AG04450 (cell line): ENCODE results near the gene KCNN1. TPM values are rescaled to one million over a fixed set of nuclear protein-coding genes. Genes with fewer than 3 reads are reported as not detected.

ENCODE experiments used
- CTCF ChIA-PET: fragments of 300-600, 350-600 bp; formaldehyde crosslinking; extraction: SDS; loops from one replicate; lab custom pipeline; 2022; ENCODE audit warnings: antibody characterized with exemption, inconsistent platforms; lab: Charles Lee
- POLR2A ChIA-PET: fragments of 350-600 bp; formaldehyde crosslinking; extraction: SDS; loops from one replicate; lab custom pipeline; 2021; ENCODE audit warnings: antibody characterized with exemption, inconsistent platforms; lab: Yijun Ruan, JAX
- DNase-seq: peaks from one replicate; pipeline ENCODE4 v3.0.0-alpha.2; 2011; ENCODE audit warnings: low read depth, low spot score
- H3K27ac ChIP-seq: one replicate; pipeline ENCODE4 v1.5.1; 2012; ENCODE audit warnings: low read depth, low read length, control low read depth
- H3K27me3 ChIP-seq: one replicate; pipeline ENCODE4 v1.6.0; 2012; ENCODE audit warnings: low read length; ENCODE audit not compliant: control insufficient read depth, insufficient read depth
- H3K4me3 ChIP-seq: 2 replicates; pipeline ENCODE4 v1.5.1; 2011; ENCODE audit warnings: mild to moderate bottlenecking, low read depth, low read length, control low read depth
- H3K9me3 ChIP-seq: 2 replicates; pipeline ENCODE4 v1.5.1; 2012; ENCODE audit warnings: low read length; ENCODE audit not compliant: control insufficient read depth, insufficient read depth
- CTCF ChIP-seq: IDR thresholded peaks from 2 replicates; pipeline ENCODE4 v1.5.1; 2011; ENCODE audit warnings: low read depth, low read length, control low read depth, inconsistent platforms
- polyA plus RNA-seq: library from polyadenylated mRNA; depleted of rRNA; stranded (reverse); fragments of >200 nt; gene quantifications from 2 replicates; pipeline ENCODE4 v1.2.3, GENCODE V29; 2011

KCNN1 gene
- polyA plus RNA-seq, 1 experiment, result 0.07 TPM

GRCh38 chr19:17950310-17951156, 16.4 kb upstream of the KCNN1 start:
- Histone ChIP-seq H3K27me3 (peaks cover 53% of the 10 kb centered on the region), H3K9me3 (no peaks in the 10 kb centered on the region; the same call in 1 of the 2 replicates), H3K27ac (no peak overlapping the region), H3K4me3 (no peak overlapping the region)
- no peak for DNase-seq
- no peak for TF ChIP-seq CTCF
- ChIA-PET POLR2A (no interaction called here), CTCF (interaction anchor here (0.6 to 0.9 kb wide), 2 partner anchors 18 to 45 kb away, joined by 3 to 4 read pairs; partner anchors contain the start of gene CCDC124)

GRCh38 chr19:17951157-17951989, 15.5 kb upstream of the KCNN1 start:
- no peak overlapping the region for H3K4me3 ChIP-seq
- H3K27me3 ChIP-seq, result peaks cover 53% of the 10 kb centered on the region
- ChIA-PET POLR2A (no interaction called here), CTCF (no interaction called here)
- H3K9me3 ChIP-seq, result no peaks in the 10 kb centered on the region; the same call in 1 of the 2 replicates
- H3K27ac ChIP-seq, result no peak overlapping the region
- no peak for TF ChIP-seq CTCF
- DNase-seq, result no peak

DNA sequence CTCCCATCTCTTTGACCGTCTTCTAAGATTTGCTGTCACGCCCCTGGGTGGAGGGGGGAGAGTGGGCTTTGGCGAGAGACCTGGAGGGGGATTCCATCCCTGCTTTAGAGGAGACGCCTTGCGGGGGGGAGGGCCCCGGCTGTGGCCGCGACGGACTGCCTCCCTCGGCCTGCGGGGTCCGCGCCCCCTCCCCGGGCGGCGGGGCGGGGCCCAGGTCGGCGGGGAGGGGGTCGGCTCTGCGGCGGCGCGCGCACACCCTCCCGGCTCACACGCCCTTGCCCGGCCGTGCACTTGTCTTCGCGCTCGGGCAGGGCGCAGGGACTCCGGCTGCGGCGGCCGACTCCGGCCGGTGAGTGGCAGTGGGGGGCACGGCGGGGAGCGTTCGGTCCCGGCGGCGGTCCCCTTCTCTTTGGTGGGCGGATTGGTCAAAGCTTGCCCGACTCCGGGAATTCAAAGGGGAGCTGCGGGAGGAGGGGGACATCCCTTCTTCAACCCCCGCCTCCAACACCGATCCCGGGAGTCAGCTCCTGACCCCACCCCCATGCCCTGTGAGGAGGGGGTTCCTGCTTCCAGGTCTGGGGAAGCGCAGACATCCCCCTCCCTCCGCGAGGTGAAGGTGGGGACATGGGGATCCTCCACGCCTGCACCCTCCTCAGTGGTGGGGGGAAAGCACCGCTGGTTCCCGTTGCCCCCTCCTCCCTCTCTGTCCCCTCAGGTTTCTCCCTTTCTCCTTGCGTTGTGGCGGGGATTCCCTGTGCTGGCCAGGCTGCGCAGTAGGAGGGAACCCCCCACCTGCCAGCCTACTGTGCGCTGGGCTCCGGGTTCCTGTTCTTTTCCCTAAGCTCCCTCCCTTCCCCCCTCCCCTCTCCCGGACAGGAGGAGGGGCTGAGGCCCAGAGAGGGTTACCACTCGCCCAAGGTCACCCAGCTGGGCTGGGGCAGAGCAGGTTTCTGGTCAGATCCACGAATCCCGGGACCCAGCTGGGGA, 14.6 kb upstream of the KCNN1 start:
- CTCF ChIA-PET, result no interaction called here
- no peak overlapping the region for H3K4me3 ChIP-seq
- no peak for DNase-seq
- H3K9me3 ChIP-seq, result no peaks in the 10 kb centered on the region; the same call in 1 of the 2 replicates
- peaks cover 58% of the 10 kb centered on the region for H3K27me3 ChIP-seq
- POLR2A ChIA-PET, result interaction anchor here (0.6 kb wide), 1 partner anchor 48 kb away, joined by 7 read pairs; no protein-coding TSS in a partner anchor
- H3K27ac ChIP-seq, result no peak overlapping the region
- TF ChIP-seq CTCF, result no peak

DNA sequence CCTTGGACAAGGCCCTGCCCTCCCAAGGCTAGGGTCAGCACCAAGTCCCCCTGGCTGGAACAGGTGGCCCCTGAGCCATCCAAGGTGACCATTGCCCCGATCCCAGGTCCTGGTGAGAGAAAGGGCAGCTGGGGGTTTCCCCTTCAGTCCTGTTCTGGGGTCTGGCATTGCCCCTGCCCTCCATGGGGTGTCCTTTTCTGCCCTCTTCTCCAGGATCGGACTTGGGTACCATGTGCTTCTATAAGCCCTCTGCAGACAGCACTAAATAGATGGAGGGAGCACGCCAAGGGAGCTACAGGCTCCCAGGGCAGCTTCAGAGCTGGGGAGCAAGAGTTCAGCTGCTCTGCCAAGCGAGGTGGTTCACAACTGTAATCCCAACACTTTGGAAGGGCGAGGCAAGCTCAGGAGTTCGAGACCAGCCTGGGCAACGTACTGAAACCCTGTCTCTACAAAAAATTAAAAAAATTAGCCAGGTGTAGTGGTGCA, 13.5 kb upstream of the KCNN1 start:
- no peaks in the 10 kb centered on the region; the same call in 1 of the 2 replicates for H3K9me3 ChIP-seq
- no peak overlapping the region for H3K27ac ChIP-seq
- ChIA-PET CTCF (no interaction called here), POLR2A (no interaction called here)
- peaks cover 64% of the 10 kb centered on the region for H3K27me3 ChIP-seq
- DNase-seq, result no peak
- no peak for TF ChIP-seq CTCF
- no peak overlapping the region for H3K4me3 ChIP-seq
